22Rv1 (cell line): ENCODE measurements around the gene SLC2A10.

Source experiments
- H3K27ac ChIP-seq: fragments of 450-650 bp; 2 replicates; pipeline ENCODE4 v1.5.1; 2017
- ZFX ChIP-seq: fragments of 450-650 bp; IDR thresholded peaks from 2 replicates; pipeline ENCODE4 v1.6.1; 2017; ENCODE audit warnings: antibody characterized with exemption, borderline replicate concordance
- TF ChIP-seq, protein P1 (sequence below): fragments of 450-650 bp; IDR thresholded peaks from 2 replicates; pipeline ENCODE4 v1.5.1; 2017; ENCODE audit warnings: mild to moderate bottlenecking

Gene SLC2A10

GRCh38 chr20:46774236-46774635, 64.8 kb downstream of the SLC2A10 start:
- H3K27ac ChIP-seq, result no peak overlapping the region
- TF ChIP-seq, protein P1, sequence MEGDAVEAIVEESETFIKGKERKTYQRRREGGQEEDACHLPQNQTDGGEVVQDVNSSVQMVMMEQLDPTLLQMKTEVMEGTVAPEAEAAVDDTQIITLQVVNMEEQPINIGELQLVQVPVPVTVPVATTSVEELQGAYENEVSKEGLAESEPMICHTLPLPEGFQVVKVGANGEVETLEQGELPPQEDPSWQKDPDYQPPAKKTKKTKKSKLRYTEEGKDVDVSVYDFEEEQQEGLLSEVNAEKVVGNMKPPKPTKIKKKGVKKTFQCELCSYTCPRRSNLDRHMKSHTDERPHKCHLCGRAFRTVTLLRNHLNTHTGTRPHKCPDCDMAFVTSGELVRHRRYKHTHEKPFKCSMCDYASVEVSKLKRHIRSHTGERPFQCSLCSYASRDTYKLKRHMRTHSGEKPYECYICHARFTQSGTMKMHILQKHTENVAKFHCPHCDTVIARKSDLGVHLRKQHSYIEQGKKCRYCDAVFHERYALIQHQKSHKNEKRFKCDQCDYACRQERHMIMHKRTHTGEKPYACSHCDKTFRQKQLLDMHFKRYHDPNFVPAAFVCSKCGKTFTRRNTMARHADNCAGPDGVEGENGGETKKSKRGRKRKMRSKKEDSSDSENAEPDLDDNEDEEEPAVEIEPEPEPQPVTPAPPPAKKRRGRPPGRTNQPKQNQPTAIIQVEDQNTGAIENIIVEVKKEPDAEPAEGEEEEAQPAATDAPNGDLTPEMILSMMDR, result no peak
- TF ChIP-seq ZFX, result no peak

- TF ChIP-seq, protein P1, result no peak
- no peak for TF ChIP-seq ZFX
- no peak overlapping the region for H3K27ac ChIP-seq
Measured at GRCh38 chr20:46774943-46775560, 65.6 kb downstream of the SLC2A10 start.

GRCh38 chr20:46775806-46776205, 66.4 kb downstream of the SLC2A10 start:
- H3K27ac ChIP-seq, result no peak overlapping the region
- TF ChIP-seq ZFX, result no peak
- TF ChIP-seq, protein P1, result no peak

GRCh38 chr20:46777331-46777730, 67.9 kb downstream of the SLC2A10 start:
- TF ChIP-seq, protein P1, result no peak
- TF ChIP-seq ZFX, result no peak
- H3K27ac ChIP-seq, result no peak overlapping the region

DNA sequence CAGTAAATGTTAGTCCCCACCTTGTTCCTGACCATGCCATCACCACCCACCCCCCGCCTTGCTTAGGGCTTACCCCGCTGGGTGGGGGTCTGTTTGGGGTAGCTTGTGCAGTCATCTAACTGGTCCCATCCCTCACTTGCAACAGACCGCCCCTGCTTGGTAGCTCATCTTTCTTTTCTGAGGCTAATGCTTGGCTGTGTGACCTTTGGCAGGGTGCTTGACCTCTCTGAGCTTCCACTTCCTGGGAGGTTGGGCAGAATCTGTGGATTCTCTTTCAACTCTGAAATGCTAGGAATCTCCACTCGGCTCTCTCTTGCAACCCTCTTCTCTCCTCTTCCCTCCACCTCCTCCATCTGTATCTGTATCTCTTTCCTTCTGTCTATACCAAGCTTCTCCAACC, 70.4 kb downstream of the SLC2A10 start:
- no peak overlapping the region for H3K27ac ChIP-seq
- TF ChIP-seq ZFX, result no peak
- TF ChIP-seq, protein P1, result no peak

DNA sequence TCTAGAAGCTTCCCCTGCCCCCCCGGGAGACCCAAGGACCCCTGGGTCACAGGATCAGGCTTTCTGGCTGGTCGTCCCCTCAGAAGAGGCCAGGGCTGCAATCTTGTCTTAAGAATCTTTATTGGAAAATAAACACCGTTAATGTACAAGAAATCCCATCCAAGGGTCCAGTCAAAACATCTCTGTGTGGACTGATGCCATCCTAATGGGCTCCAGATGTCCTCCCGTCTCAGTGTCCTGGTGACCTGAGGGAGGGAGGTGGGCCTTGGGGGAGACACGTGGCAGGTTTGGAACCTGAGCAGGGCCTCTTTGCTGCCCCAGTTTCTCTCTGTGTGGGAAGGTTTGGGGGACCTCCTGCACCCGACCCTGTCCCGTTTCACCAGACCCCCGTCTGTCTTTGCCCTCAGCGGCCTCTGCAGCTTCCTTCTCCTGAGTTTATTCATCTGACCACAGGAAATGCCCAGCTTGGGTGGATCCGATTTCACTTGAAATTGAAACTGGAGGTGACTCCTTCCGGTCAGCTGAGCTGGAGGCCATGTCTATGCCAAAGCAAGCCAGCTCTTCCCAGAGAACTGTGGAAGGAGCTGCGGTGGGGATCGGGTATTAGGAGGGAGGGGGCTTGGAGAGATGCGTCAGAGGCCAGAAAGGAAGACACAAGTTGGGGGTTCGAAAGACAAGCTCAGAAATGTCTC, 75.1 kb downstream of the SLC2A10 start:
- TF ChIP-seq, protein P1, result no peak
- TF ChIP-seq ZFX, result no peak
- H3K27ac ChIP-seq, result no peak overlapping the region
